A549 (cell line): ENCODE results near the gene PNMA6F. TPM values are rescaled to one million over a fixed set of nuclear protein-coding genes. Genes with fewer than 3 reads are reported as not detected.

Experiments
- ATAC-seq, 2 experiments: fragments of 200-7000 bp in 1 of 2; fragments of >200 bp in 1 of 2; cut with Nextera tagmentation in 1 of 2; cut with Tn5 transposase in 1 of 2; 3 replicates each; pipeline versions ENCODE4 v1.8.0 to v1.9.1; 2018 to 2020; ENCODE audit warnings: mild to moderate bottlenecking in 1 of 2, moderate library complexity in 1 of 2
- CTCF ChIA-PET: fragments of 300-600 bp; sonication (Branson Sonifier 250); formaldehyde crosslinking; extraction: SDS; loops from one replicate; lab custom pipeline; 2021; ENCODE audit warnings: antibody characterized with exemption, inconsistent platforms; lab: Yijun Ruan, JAX
- POLR2A ChIA-PET: fragments of 350-600 bp; formaldehyde crosslinking; extraction: SDS; loops from one replicate; lab custom pipeline; 2021; ENCODE audit warnings: antibody characterized with exemption, inconsistent platforms; lab: Yijun Ruan, JAX
- DNase-seq, 2 experiments: peaks; one replicate each; pipeline versions ENCODE4 v3.0.0 to v3.0.0-alpha.2; 2011 to 2016; ENCODE audit warnings: low read depth in 1 of 2, low spot score in 1 of 2
- FAIRE-seq: peaks from 2 replicates; lab custom pipeline; 2011; peaks lifted over from hg19 to GRCh38; lab: Jason Lieb, UNC
- H3K27ac ChIP-seq, 2 experiments: fragments of >200 bp; sonication (Bioruptor Twin); formaldehyde crosslinking; 3 replicates each; pipeline ENCODE4 v1.5.1; 2016 to 2017
- H3K4me1 ChIP-seq: fragments of >200 bp; sonication (Bioruptor Twin); formaldehyde crosslinking; 3 replicates; pipeline ENCODE4 v1.6.1; 2016
- H3K4me2 ChIP-seq: fragments of >200 bp; sonication (Bioruptor Twin); formaldehyde crosslinking; 3 replicates; pipeline ENCODE4 v1.6.1; 2016
- H3K4me3 ChIP-seq: fragments of >200 bp; sonication (Bioruptor Twin); formaldehyde crosslinking; 3 replicates; pipeline ENCODE4 v1.5.1; 2016
- H3K9me3 ChIP-seq: fragments of >200 bp; sonication (Bioruptor Twin); formaldehyde crosslinking; 3 replicates; pipeline ENCODE4 v1.6.1; 2016
- ATOH8 ChIP-seq: fragments of 250-450 bp; sonication (Bioruptor Pico); IDR thresholded peaks from 2 replicates; pipeline ENCODE4 v1.5.0; 2020; ENCODE audit warnings: low read depth, mild to moderate bottlenecking, moderate library complexity
- BHLHE40 ChIP-seq: IDR thresholded peaks from 2 replicates; pipeline ENCODE4 v1.6.1; 2012; ENCODE audit warnings: low read depth, low read length, inconsistent platforms
- CBX2 ChIP-seq: fragments of 200-600 bp; sonication (generic); IDR thresholded peaks from 2 replicates; pipeline ENCODE4 v1.6.1; 2016; ENCODE audit warnings: low read depth, mild to moderate bottlenecking, borderline replicate concordance
- CBX8 ChIP-seq: fragments of 200-600 bp; sonication (generic); IDR thresholded peaks from 2 replicates; pipeline ENCODE4 v1.6.1; 2016
- CEBPB ChIP-seq, 2 experiments: fragments of >200 bp in 1 of 2; sonication (Bioruptor Twin) in 1 of 2; formaldehyde crosslinking in 1 of 2; IDR thresholded peaks; 2 replicates each; pipeline ENCODE4 v1.6.1; 2012 to 2016
- CHD2 ChIP-seq: fragments of 150-350 bp; IDR thresholded peaks from 2 replicates; pipeline ENCODE4 v1.6.1; 2014; ENCODE audit warnings: low read length; ENCODE audit not compliant: partially characterized antibody
- CTCF ChIP-seq: fragments of >200 bp; sonication (Bioruptor Twin); formaldehyde crosslinking; IDR thresholded peaks from 3 replicates; pipeline ENCODE4 v1.5.1; 2016
- EHF ChIP-seq: fragments of 250-450 bp; sonication (Bioruptor Pico); IDR thresholded peaks from 2 replicates; pipeline ENCODE4 v1.5.0; 2020; ENCODE audit warnings: mild to moderate bottlenecking
- ELK1 ChIP-seq: fragments of 150-350 bp; IDR thresholded peaks from 2 replicates; pipeline ENCODE4 v1.6.1; 2014; ENCODE audit warnings: low read depth, mild to moderate bottlenecking, low read length
- EP300 ChIP-seq, 2 experiments: fragments of >200 bp; sonication (Bioruptor Twin); formaldehyde crosslinking; IDR thresholded peaks; 2 replicates in 1 of 2; 3 replicates in 1 of 2; pipeline ENCODE4 v1.6.1; 2016 to 2017
- ESRRA ChIP-seq: fragments of 150-350 bp; IDR thresholded peaks from 2 replicates; pipeline ENCODE4 v1.6.1; 2014; ENCODE audit warnings: mild to moderate bottlenecking, low read length, borderline replicate concordance
- FOSB ChIP-seq: fragments of 250-450 bp; sonication (Bioruptor Pico); IDR thresholded peaks from 2 replicates; pipeline ENCODE4 v1.5.0; 2020; ENCODE audit warnings: mild to moderate bottlenecking, moderate library complexity
- HDAC2 ChIP-seq: fragments of 200-600 bp; sonication (generic); IDR thresholded peaks from 2 replicates; pipeline ENCODE4 v1.6.1; 2016
- HOXA7 ChIP-seq: fragments of 250-450 bp; sonication (Bioruptor Pico); IDR thresholded peaks from 2 replicates; pipeline ENCODE4 v1.5.0; 2020; ENCODE audit warnings: mild to moderate bottlenecking, moderate library complexity
- HOXB5 ChIP-seq: fragments of 250-450 bp; sonication (Bioruptor Pico); IDR thresholded peaks from 2 replicates; pipeline ENCODE4 v1.5.0; 2020; ENCODE audit warnings: mild to moderate bottlenecking, moderate library complexity
- JUNB ChIP-seq: fragments of >200 bp; sonication (Bioruptor Twin); formaldehyde crosslinking; IDR thresholded peaks from 2 replicates; pipeline ENCODE4 v1.6.1; 2016
- KDM5A ChIP-seq: fragments of 200-600 bp; sonication (generic); IDR thresholded peaks from 2 replicates; pipeline ENCODE4 v1.6.1; 2016; ENCODE audit warnings: antibody characterized with exemption, mild to moderate bottlenecking
- MYC ChIP-seq: IDR thresholded peaks from 2 replicates; pipeline ENCODE4 v1.6.1; 2012; ENCODE audit warnings: mild to moderate bottlenecking, inconsistent platforms, low read length, improper control_type of control experiment, borderline replicate concordance
- NFE2L2 ChIP-seq: fragments of 150-350 bp; conservative IDR thresholded peaks from 2 replicates; pipeline ENCODE4 v1.6.1; 2014; ENCODE audit warnings: low read length
- NPAS2 ChIP-seq: fragments of 250-450 bp; sonication (Bioruptor Pico); IDR thresholded peaks from 2 replicates; pipeline ENCODE4 v1.8.0; 2022; ENCODE audit warnings: mild to moderate bottlenecking, moderate library complexity, borderline replicate concordance
- NR3C1 ChIP-seq: fragments of >200 bp; sonication (Bioruptor Twin); formaldehyde crosslinking; IDR thresholded peaks from 3 replicates; pipeline ENCODE4 v1.6.1; 2017
- PHF8 ChIP-seq: fragments of 200-600 bp; sonication (generic); IDR thresholded peaks from 2 replicates; pipeline ENCODE4 v1.6.1; 2016; ENCODE audit warnings: low read depth, mild to moderate bottlenecking, antibody characterized with exemption, moderate library complexity, borderline replicate concordance
- POLR2A ChIP-seq: IDR thresholded peaks from 2 replicates; pipeline ENCODE4 v1.6.1; 2012; ENCODE audit warnings: mild to moderate bottlenecking, low read length
- POLR2AphosphoS2 ChIP-seq: conservative IDR thresholded peaks from 2 replicates; pipeline ENCODE4 v1.6.1; 2012; ENCODE audit warnings: low read length, improper control_type of control experiment, inconsistent platforms
- SREBF2 ChIP-seq: fragments of 450-650 bp; IDR thresholded peaks from 2 replicates; pipeline ENCODE4 v1.6.1; 2014; ENCODE audit warnings: mild to moderate bottlenecking, moderate library complexity
- ZC3H11A ChIP-seq: fragments of 450-650 bp; IDR thresholded peaks from 2 replicates; pipeline ENCODE4 v1.6.1; 2014; ENCODE audit warnings: antibody characterized with exemption, mild to moderate bottlenecking
- ZFP36 ChIP-seq: fragments of 450-650 bp; IDR thresholded peaks from 2 replicates; pipeline ENCODE4 v1.6.1; 2014; ENCODE audit warnings: borderline replicate concordance; ENCODE audit not compliant: partially characterized antibody
- ZSCAN20 ChIP-seq: fragments of 250-450 bp; sonication (Bioruptor Pico); IDR thresholded peaks from 2 replicates; pipeline ENCODE4 v1.8.0; 2022; ENCODE audit warnings: mild to moderate bottlenecking, moderate library complexity
- WGBS: methylation state at CpG from one replicate; pipeline ENCODE4 v1.1.6; 2017; ENCODE audit errors: missing lambda C conversion rate; 5-methylcytosine and 5-hydroxymethylcytosine counted together
- polyA plus RNA-seq, 4 experiments: library from polyadenylated mRNA; depleted of rRNA in 3 of 4; stranded (reverse); fragments of >200 nt; fragmentation: RNase III in 1 of 4; extraction: RNeasy Plus Mini Kit Qiagen cat#74134 plus additional on column Dnase treatment in 1 of 4; gene quantifications; 2 replicates in 3 of 4; 3 replicates in 1 of 4; pipeline ENCODE4 v1.2.3, GENCODE V29; 2011 to 2017

PNMA6F gene
- polyA plus RNA-seq, 2 of the 4 experiments (the other 2 are of a cell fraction) = not detected

GRCh38 chrX:153319295-153320046 is 2.1 kb downstream of the PNMA6F start (continued):
- TF ChIP-seq ATOH8 (CRISPR knock-in tag) = no peak
- no peak for TF ChIP-seq EHF
- TF ChIP-seq EP300 (IDR thresholded peaks at IDR 0.05) = no peak
- TF ChIP-seq PHF8 = no peak
- TF ChIP-seq BHLHE40 = no peak
- TF ChIP-seq POLR2A = no peak
- TF ChIP-seq CBX2 = no peak
- no peak for TF ChIP-seq CBX8
- TF ChIP-seq HOXB5 = no peak
- no peak for TF ChIP-seq ZC3H11A
- TF ChIP-seq ZFP36 = no peak

GRCh38 chrX:153318811-153319210 is 2.8 kb downstream of the PNMA6F start:
- FAIRE-seq (no peak), ATAC-seq (no peak), DNase-seq (no peak)
- no peak for TF ChIP-seq NPAS2
- TF ChIP-seq ZSCAN20 (CRISPR knock-in tag) = no peak
- TF ChIP-seq JUNB = no peak
- TF ChIP-seq NFE2L2 = no peak
- TF ChIP-seq MYC = no peak
- H3K4me1 ChIP-seq = no peaks in the 10 kb centered on the region
- H3K27ac ChIP-seq = no peak overlapping the region
- POLR2A ChIA-PET = no interaction called here
- CTCF ChIA-PET = interaction anchor here (0.6 kb wide), 1 partner anchor 812 kb away, joined by 3 read pairs; no protein-coding TSS in a partner anchor
- no peak overlapping the region for H3K4me2 ChIP-seq
- no CpG with 5 or more reads among the region's 7 CpGs for WGBS
- no peak overlapping the region for H3K4me3 ChIP-seq
- no peaks in the 10 kb centered on the region for H3K9me3 ChIP-seq

GRCh38 chrX:153317996-153318722 is 3.4 kb downstream of the PNMA6F start:
- ChIA-PET CTCF (interaction anchor here (0.6 kb wide), 2 partner anchors 357 to 813 kb away, joined by 3 read pairs; no protein-coding TSS in a partner anchor), POLR2A (no interaction called here)
- H3K4me3 ChIP-seq = no peak overlapping the region
- DNase-seq (no peak), ATAC-seq (no peak), FAIRE-seq (no peak)
- no peaks in the 10 kb centered on the region for H3K4me1 ChIP-seq
- no peaks in the 10 kb centered on the region for H3K9me3 ChIP-seq
- H3K4me2 ChIP-seq = no peak overlapping the region
- WGBS = 82% methylated on average over 2 of the region's 20 CpGs
- no peak overlapping the region for H3K27ac ChIP-seq
- TF ChIP-seq CTCF (no peak), SREBF2 (no peak), CEBPB (IDR thresholded peaks at IDR 0.05) (no peak), HOXB5 (no peak), FOSB (CRISPR knock-in tag) (no peak), POLR2AphosphoS2 (no peak), HOXA7 (CRISPR knock-in tag) (no peak), KDM5A (no peak), ZSCAN20 (CRISPR knock-in tag) (no peak), ELK1 (no peak), ESRRA (no peak), HDAC2 (no peak), CBX2 (no peak), NR3C1 (no peak), CHD2 (no peak)
